Neural cell (in vitro differentiated cells): Measurements from ENCODE around the gene FGD5. TPM values are rescaled to one million over a fixed set of nuclear protein-coding genes. Genes with fewer than 3 reads are reported as not detected.

ENCODE experiments used
- H2AFZ ChIP-seq: fragments of 200-600, 300-800 bp; sonication (generic), shearing (Covaris generic); 2 replicates; pipeline ENCODE4 v1.6.0; 2014; ENCODE audit warnings: low read depth, mild to moderate bottlenecking, antibody characterized with exemption, low read length, moderate library complexity
- H3F3A ChIP-seq: fragments of 200-600 bp; shearing (Covaris generic); 2 replicates; pipeline ENCODE4 v1.6.1; 2016; ENCODE audit warnings: mild to moderate bottlenecking, moderate library complexity, mixed read lengths, antibody characterized with exemption, low read length; ENCODE audit not compliant: insufficient read depth, poor library complexity, severe bottlenecking
- H3K27ac ChIP-seq: fragments of 200-600, 300-800 bp; sonication (generic), shearing (Covaris generic); 2 replicates; pipeline ENCODE4 v1.5.1; 2014; ENCODE audit warnings: mild to moderate bottlenecking, low read length, moderate library complexity
- H3K27me3 ChIP-seq: fragments of 300-800, 200-600 bp; sonication (generic), shearing (Covaris generic); 2 replicates; pipeline ENCODE4 v1.6.0; 2014; ENCODE audit warnings: mild to moderate bottlenecking, low read depth, low read length, moderate library complexity; ENCODE audit not compliant: insufficient read depth
- H3K36me3 ChIP-seq: fragments of 300-800, 200-600 bp; sonication (generic), shearing (Covaris generic); 2 replicates; pipeline ENCODE4 v1.5.1; 2014; ENCODE audit warnings: mild to moderate bottlenecking, antibody characterized with exemption, low read length, moderate library complexity; ENCODE audit not compliant: insufficient read depth
- H3K4me2 ChIP-seq: fragments of 300-800, 200-600 bp; sonication (generic), shearing (Covaris generic); 2 replicates; pipeline ENCODE4 v1.6.0; 2014; ENCODE audit warnings: mild to moderate bottlenecking, low read length
- H3K4me3 ChIP-seq: fragments of 300-800, 200-600 bp; sonication (generic), shearing (Covaris generic); 2 replicates; pipeline ENCODE4 v1.5.1; 2014; ENCODE audit warnings: mild to moderate bottlenecking, low read length, moderate library complexity
- H3K79me2 ChIP-seq: fragments of 200-600 bp; shearing (Covaris generic); replicated peaks from 2 replicates; pipeline ENCODE4 v1.6.0; 2014; ENCODE audit warnings: mild to moderate bottlenecking, low read length, moderate library complexity; ENCODE audit not compliant: insufficient read depth
- H3K9ac ChIP-seq: fragments of 300-800, 200-600 bp; sonication (generic), shearing (Covaris generic); 2 replicates; pipeline ENCODE4 v1.6.1; 2016; ENCODE audit warnings: mild to moderate bottlenecking, low read length, mixed read lengths
- H3K9me2 ChIP-seq: fragments of 200-600 bp; shearing (Covaris generic); 2 replicates; pipeline ENCODE4 v1.6.1; 2016; ENCODE audit warnings: mild to moderate bottlenecking, low read length, mixed read lengths; ENCODE audit not compliant: insufficient read depth
- H3K9me3 ChIP-seq: fragments of 200-600, 300-800 bp; sonication (generic), shearing (Covaris generic); 2 replicates; pipeline ENCODE4 v1.6.1; 2016; ENCODE audit warnings: mild to moderate bottlenecking, mixed run types, low read length, moderate library complexity, mixed read lengths
- H4K20me1 ChIP-seq: fragments of 200-600 bp; shearing (Covaris generic); 2 replicates; pipeline ENCODE4 v1.6.1; 2016; ENCODE audit warnings: mild to moderate bottlenecking, mixed run types; ENCODE audit not compliant: insufficient read depth
- EP300 ChIP-seq: fragments of 450-650 bp; conservative IDR thresholded peaks from 2 replicates; pipeline ENCODE4 v1.6.1; 2014; ENCODE audit warnings: antibody characterized with exemption, mild to moderate bottlenecking, moderate library complexity; ENCODE audit not compliant: poor library complexity, severe bottlenecking
- EZH2 ChIP-seq: fragments of 200-600, 300-800 bp; shearing (Covaris generic), sonication (generic); IDR thresholded peaks from 2 replicates; pipeline ENCODE4 v1.6.1; 2014; ENCODE audit warnings: antibody characterized with exemption, low read length, borderline replicate concordance, mild to moderate bottlenecking; ENCODE audit not compliant: insufficient read depth, poor library complexity, severe bottlenecking
- MXI1 ChIP-seq: fragments of 450-650 bp; conservative IDR thresholded peaks from 2 replicates; pipeline ENCODE4 v1.6.1; 2014; ENCODE audit warnings: antibody characterized with exemption, mild to moderate bottlenecking; ENCODE audit not compliant: poor library complexity, severe bottlenecking
- POLR2AphosphoS5 ChIP-seq: IDR thresholded peaks from 2 replicates; pipeline ENCODE4 v1.6.1; 2012
- RAD21 ChIP-seq: fragments of 450-650 bp; conservative IDR thresholded peaks from 2 replicates; pipeline ENCODE4 v1.6.1; 2014; ENCODE audit warnings: antibody characterized with exemption, mild to moderate bottlenecking, moderate library complexity
- SMC3 ChIP-seq: fragments of 450-650 bp; conservative IDR thresholded peaks from 2 replicates; pipeline ENCODE4 v1.6.1; 2014; ENCODE audit warnings: antibody characterized with exemption, mild to moderate bottlenecking, moderate library complexity; ENCODE audit not compliant: poor library complexity
- TAF1 ChIP-seq: IDR thresholded peaks from 2 replicates; pipeline ENCODE4 v1.6.1; 2012; ENCODE audit warnings: low read depth
- polyA plus RNA-seq: library from polyadenylated mRNA; depleted of rRNA; stranded (reverse); fragments of >200 nt; gene quantifications from 2 replicates; pipeline ENCODE4 v1.2.3, GENCODE V29; 2014
- TF ChIP-seq, protein P1 (sequence below): IDR thresholded peaks from 2 replicates; pipeline ENCODE4 v1.6.1; 2012; ENCODE audit warnings: borderline replicate concordance
- TF ChIP-seq, protein P2 (sequence below): fragments of 450-650 bp; IDR thresholded peaks from 2 replicates; pipeline ENCODE4 v1.5.1; 2014; ENCODE audit warnings: antibody characterized with exemption, mild to moderate bottlenecking, moderate library complexity; ENCODE audit not compliant: poor library complexity, severe bottlenecking

Gene FGD5
- polyA plus RNA-seq, 1 donor from 2014 or later, result not detected

- Histone ChIP-seq H3K79me2 (no peaks in the 10 kb centered on the region), H3K27me3 (no peaks in the 10 kb centered on the region), H4K20me1 (no peaks in the 10 kb centered on the region), H3K9ac (no peak overlapping the region), H3K9me3 (no peaks in the 10 kb centered on the region), H3K27ac (no peak overlapping the region), H3F3A (no peaks in the 10 kb centered on the region), H3K36me3 (no peaks in the 10 kb centered on the region), H3K4me2 (no peak overlapping the region), H3K9me2 (no peaks in the 10 kb centered on the region), H2AFZ (no peak overlapping the region), H3K4me3 (no peak overlapping the region)
- TF ChIP-seq TAF1 (no peak), MXI1 (no peak), EP300 (no peak), SMC3 (no peak), EZH2 (no peak), POLR2AphosphoS5 (no peak), RAD21 (no peak)
- TF ChIP-seq, protein P1, sequence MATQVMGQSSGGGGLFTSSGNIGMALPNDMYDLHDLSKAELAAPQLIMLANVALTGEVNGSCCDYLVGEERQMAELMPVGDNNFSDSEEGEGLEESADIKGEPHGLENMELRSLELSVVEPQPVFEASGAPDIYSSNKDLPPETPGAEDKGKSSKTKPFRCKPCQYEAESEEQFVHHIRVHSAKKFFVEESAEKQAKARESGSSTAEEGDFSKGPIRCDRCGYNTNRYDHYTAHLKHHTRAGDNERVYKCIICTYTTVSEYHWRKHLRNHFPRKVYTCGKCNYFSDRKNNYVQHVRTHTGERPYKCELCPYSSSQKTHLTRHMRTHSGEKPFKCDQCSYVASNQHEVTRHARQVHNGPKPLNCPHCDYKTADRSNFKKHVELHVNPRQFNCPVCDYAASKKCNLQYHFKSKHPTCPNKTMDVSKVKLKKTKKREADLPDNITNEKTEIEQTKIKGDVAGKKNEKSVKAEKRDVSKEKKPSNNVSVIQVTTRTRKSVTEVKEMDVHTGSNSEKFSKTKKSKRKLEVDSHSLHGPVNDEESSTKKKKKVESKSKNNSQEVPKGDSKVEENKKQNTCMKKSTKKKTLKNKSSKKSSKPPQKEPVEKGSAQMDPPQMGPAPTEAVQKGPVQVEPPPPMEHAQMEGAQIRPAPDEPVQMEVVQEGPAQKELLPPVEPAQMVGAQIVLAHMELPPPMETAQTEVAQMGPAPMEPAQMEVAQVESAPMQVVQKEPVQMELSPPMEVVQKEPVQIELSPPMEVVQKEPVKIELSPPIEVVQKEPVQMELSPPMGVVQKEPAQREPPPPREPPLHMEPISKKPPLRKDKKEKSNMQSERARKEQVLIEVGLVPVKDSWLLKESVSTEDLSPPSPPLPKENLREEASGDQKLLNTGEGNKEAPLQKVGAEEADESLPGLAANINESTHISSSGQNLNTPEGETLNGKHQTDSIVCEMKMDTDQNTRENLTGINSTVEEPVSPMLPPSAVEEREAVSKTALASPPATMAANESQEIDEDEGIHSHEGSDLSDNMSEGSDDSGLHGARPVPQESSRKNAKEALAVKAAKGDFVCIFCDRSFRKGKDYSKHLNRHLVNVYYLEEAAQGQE, result no peak
- TF ChIP-seq, protein P2, sequence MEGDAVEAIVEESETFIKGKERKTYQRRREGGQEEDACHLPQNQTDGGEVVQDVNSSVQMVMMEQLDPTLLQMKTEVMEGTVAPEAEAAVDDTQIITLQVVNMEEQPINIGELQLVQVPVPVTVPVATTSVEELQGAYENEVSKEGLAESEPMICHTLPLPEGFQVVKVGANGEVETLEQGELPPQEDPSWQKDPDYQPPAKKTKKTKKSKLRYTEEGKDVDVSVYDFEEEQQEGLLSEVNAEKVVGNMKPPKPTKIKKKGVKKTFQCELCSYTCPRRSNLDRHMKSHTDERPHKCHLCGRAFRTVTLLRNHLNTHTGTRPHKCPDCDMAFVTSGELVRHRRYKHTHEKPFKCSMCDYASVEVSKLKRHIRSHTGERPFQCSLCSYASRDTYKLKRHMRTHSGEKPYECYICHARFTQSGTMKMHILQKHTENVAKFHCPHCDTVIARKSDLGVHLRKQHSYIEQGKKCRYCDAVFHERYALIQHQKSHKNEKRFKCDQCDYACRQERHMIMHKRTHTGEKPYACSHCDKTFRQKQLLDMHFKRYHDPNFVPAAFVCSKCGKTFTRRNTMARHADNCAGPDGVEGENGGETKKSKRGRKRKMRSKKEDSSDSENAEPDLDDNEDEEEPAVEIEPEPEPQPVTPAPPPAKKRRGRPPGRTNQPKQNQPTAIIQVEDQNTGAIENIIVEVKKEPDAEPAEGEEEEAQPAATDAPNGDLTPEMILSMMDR, result no peak
Measured at GRCh38 chr3:14884665-14885064, 65.9 kb downstream of the FGD5 start.

DNA sequence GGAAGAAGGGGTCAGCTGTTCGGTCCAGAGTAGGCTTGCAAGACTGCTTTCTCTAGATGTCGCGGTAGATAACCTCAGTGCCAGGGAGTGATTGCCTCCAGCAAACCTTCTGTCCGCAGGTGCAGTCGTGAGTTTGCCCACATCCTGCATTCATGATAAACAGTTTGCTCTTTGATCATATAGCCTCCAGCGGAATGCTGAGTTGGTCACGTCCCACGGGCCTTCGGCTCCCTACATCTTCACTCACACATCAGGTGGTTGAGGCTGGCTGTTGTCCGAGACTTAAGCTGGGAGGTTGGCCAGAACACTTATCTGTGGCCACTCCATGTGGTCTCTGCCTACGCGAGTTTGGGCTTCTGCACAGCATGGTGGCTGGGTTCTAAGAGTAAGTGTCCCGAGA, 66.5 kb downstream of the FGD5 start:
- no peaks in the 10 kb centered on the region for H4K20me1 ChIP-seq
- no peaks in the 10 kb centered on the region for H3K79me2 ChIP-seq
- H3K36me3 ChIP-seq, result no peaks in the 10 kb centered on the region
- TF ChIP-seq EP300, result no peak
- TF ChIP-seq, protein P2, result no peak
- no peak for TF ChIP-seq SMC3
- no peak for TF ChIP-seq EZH2
- TF ChIP-seq RAD21, result no peak
- no peak for TF ChIP-seq POLR2AphosphoS5
- TF ChIP-seq, protein P1, result no peak
- no peak for TF ChIP-seq MXI1
- TF ChIP-seq TAF1, result no peak
- no peak overlapping the region for H3K4me2 ChIP-seq
- no peak overlapping the region for H3K9ac ChIP-seq
- H2AFZ ChIP-seq, result no peak overlapping the region
- no peak overlapping the region for H3K4me3 ChIP-seq
- H3K9me3 ChIP-seq, result no peaks in the 10 kb centered on the region
- H3K27me3 ChIP-seq, result no peaks in the 10 kb centered on the region
- no peak overlapping the region for H3K27ac ChIP-seq
- H3F3A ChIP-seq, result no peaks in the 10 kb centered on the region
- H3K9me2 ChIP-seq, result no peaks in the 10 kb centered on the region
